ENCODE measurements around the gene NEURL1. TPM values are rescaled to one million over a fixed set of nuclear protein-coding genes. Genes with fewer than 3 reads are reported as not detected.

Gene NEURL1
- total RNA-seq, 4 donors from 2014 or later = 0.19 TPM; not detected in 3

DNA sequence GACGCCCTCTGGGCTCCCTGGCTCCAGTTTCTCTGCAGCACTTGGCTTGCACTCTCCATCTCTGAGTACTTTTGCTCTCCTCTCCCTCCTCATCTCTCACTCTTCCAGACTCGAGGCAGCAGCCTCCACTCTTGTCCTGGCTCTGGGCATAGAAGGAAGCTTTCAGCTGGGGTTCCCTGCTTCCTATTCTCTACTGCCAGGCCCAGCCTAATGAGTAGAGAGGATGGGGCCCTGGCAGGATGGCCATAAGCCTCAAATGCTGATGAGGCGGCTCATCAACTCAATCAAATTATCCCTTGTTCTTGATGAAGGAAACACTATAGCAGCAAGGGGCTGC lies 55.8 kb downstream of the NEURL1 start:
- TF ChIP-seq, protein P1, sequence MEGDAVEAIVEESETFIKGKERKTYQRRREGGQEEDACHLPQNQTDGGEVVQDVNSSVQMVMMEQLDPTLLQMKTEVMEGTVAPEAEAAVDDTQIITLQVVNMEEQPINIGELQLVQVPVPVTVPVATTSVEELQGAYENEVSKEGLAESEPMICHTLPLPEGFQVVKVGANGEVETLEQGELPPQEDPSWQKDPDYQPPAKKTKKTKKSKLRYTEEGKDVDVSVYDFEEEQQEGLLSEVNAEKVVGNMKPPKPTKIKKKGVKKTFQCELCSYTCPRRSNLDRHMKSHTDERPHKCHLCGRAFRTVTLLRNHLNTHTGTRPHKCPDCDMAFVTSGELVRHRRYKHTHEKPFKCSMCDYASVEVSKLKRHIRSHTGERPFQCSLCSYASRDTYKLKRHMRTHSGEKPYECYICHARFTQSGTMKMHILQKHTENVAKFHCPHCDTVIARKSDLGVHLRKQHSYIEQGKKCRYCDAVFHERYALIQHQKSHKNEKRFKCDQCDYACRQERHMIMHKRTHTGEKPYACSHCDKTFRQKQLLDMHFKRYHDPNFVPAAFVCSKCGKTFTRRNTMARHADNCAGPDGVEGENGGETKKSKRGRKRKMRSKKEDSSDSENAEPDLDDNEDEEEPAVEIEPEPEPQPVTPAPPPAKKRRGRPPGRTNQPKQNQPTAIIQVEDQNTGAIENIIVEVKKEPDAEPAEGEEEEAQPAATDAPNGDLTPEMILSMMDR (IDR thresholded peaks at IDR 0.05) = no peak
- no peak for TF ChIP-seq POLR2A (IDR thresholded peaks at IDR 0.05)
- intact Hi-C loops (cut with DNase I) = no loop called here
- H3K4me3 ChIP-seq = no peak overlapping the region
- H3K27me3 ChIP-seq = peaks cover 0 to 5% (median 0%) of the 10 kb centered on the region in 4 donors
- no peak overlapping the region for H3K27ac ChIP-seq
- H3K9me3 ChIP-seq = no peaks in the 10 kb centered on the region
- no peak for DNase-seq
- peaks cover 0 to 5% (median 0%) of the 10 kb centered on the region in 3 donors for H3K4me1 ChIP-seq
- no peaks in the 10 kb centered on the region for H3K36me3 ChIP-seq
- 60 to 74% methylated on average over 3 of the region's 3 CpGs for WGBS, 2 donors

DNA sequence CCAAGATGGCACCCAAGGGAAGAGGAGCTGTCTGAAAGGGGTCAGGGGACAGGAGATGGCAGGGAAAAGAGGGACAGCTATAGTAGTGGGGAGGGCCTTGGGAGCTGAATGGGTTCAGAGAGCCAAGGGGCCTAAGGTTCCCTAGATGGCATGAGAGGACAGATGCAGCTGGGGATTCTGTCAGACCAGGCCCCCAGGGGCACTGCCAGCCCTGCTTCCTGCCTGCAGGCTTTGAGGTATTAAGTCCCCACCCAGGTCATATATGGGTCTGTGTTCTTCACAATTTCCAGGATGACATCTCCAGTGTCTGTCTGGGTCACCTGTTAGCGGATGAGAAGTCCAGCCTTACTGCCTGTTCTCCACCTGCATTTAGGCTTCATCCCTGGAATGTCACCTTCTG lies 56.7 kb downstream of the NEURL1 start:
- WGBS, 2 donors = 80 to 100% methylated on average over 1 of the region's 1 CpG
- no peak overlapping the region for H3K27ac ChIP-seq
- peaks cover 0 to 6% (median 0%) of the 10 kb centered on the region in 4 donors for H3K27me3 ChIP-seq
- intact Hi-C loops (cut with DNase I) = no loop called here
- no peaks in the 10 kb centered on the region for H3K36me3 ChIP-seq
- no peak for TF ChIP-seq POLR2A (IDR thresholded peaks at IDR 0.05)
- TF ChIP-seq, protein P1 (IDR thresholded peaks at IDR 0.05) = no peak
- H3K4me3 ChIP-seq = no peak overlapping the region
- H3K4me1 ChIP-seq = peaks cover 4 to 11% (median 5%) of the 10 kb centered on the region in 3 donors
- no peak for DNase-seq
- H3K9me3 ChIP-seq = no peaks in the 10 kb centered on the region

DNA sequence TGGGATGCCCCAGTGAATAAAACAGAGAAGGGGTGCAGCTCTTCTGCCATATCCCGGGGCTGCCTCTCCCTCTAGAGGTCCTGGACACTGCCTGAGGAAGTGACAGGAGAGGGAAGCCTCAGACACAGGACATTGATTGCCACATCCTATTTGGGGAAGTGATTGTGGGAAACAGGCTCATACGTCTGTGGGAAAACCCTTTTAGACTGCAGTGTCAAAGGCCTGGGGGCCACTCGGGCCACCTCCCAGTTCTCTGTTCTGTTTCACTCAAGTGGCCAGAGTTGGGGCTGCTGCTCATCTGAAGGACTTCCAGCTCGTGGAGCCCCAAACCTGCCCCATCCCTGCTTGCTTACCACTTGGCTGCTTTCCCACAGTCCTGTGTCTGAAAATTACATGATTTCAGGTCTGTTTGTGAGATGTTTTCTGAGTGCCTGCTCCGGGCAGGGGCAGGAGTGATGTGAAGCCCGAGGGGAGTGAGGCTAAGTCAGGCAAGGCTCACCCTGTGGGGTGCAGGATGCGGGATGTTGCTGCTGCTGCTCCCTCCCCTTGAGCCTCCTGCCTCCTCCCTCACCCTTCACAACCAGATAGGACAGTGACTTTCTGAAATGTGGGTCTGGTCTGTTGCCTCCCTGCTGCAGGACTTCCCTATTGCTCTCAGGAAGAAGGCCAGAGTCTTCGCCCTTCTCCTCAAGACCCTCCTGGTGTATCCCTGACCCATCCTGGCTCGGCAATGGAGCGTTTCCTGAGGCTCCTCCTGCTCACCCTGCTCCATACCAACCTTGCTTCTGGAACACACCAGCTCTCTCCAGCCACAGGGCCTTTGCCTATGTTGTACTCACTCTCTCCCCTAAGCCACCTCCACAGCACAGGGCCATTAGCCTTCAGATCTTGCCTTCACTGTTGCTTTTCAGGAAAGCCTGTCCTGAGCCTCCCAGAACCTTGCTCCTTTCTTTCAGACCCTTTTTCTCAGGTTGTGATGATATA lies 58.4 kb downstream of the NEURL1 start:
- TF ChIP-seq, protein P1 (IDR thresholded peaks at IDR 0.05) = no peak
- no peak for TF ChIP-seq POLR2A (IDR thresholded peaks at IDR 0.05)
- 55 to 68% methylated on average over 7 to 8 of the region's 10 CpGs for WGBS, 2 donors
- H3K27ac ChIP-seq = no peak overlapping the region
- peaks cover 0 to 23% (median 2%) of the 10 kb centered on the region in 4 donors for H3K27me3 ChIP-seq
- no peak for DNase-seq
- intact Hi-C loops (cut with DNase I) = no loop called here
- no peak overlapping the region for H3K4me3 ChIP-seq
- H3K9me3 ChIP-seq = no peaks in the 10 kb centered on the region
- no peaks in the 10 kb centered on the region for H3K36me3 ChIP-seq
- peaks cover 12 to 19% (median 13%) of the 10 kb centered on the region in 3 donors for H3K4me1 ChIP-seq

DNA sequence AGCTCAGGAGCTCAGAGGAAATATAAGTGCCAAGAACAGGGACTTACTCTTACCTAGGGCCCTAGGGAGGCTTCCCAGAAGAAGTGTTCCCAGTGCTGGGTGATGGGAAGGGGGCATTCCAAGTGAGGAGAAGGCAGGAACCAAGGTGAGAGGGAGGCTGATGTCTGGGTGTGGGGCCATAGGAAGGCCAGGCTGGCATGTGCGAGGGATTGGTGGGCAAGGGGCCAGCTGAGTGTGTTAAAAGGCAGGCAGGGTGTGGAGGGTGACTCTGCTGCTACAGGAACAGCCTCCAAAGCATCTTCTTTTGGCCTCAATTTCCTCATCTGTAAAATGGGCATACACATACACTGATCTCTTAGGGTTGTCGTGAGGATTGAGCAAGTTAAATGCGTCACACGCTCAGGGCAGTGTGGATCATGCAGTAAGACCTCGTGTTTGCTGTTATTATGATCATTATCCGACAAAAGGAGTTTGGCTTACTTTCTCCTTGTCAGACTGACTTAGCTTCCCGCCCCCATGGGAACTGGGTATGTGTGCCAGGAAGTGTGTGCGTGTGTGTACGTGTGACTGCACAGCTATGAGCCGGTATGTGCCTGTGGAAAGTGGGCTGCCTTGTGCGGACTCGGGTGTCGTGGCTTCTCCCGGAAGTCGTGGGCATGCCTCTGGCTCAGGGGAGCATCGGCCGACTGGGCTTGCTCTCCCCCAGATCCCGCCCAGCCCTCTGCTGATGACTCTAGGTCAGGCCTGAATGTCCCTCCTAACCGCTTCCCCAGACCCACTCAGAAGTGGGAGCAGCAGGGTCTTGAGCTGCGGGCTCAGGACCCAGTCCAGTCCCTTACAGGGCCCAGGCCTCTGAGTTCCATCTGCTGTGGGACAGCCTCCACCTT lies 59.6 kb downstream of the NEURL1 start:
- Histone ChIP-seq H3K27ac (no peak overlapping the region), H3K27me3 (peaks cover 0 to 30% (median 2%) of the 10 kb centered on the region in 4 donors), H3K4me3 (no peak overlapping the region), H3K9me3 (no peaks in the 10 kb centered on the region), H3K36me3 (no peaks in the 10 kb centered on the region), H3K4me1 (peaks cover 12 to 19% (median 13%) of the 10 kb centered on the region in 3 donors)
- no peak for TF ChIP-seq POLR2A (IDR thresholded peaks at IDR 0.05)
- TF ChIP-seq, protein P1 (IDR thresholded peaks at IDR 0.05) = no peak
- intact Hi-C loops (cut with DNase I) = no loop called here
- DNase-seq = no peak
- 73 to 81% methylated on average over 13 of the region's 20 CpGs for WGBS, 2 donors

Data from esophagus squamous epithelium (tissue), 5 donors.